CD4-positive, alpha-beta T cell treated with Interleukin-15 for 4 hours (primary cell): ENCODE measurements around the gene PEX14.
"Not testable (repeated sequence)": the region's sequence is repeated elsewhere in the genome, so short reads cannot be mapped to it uniquely, and the experiment has no call there.

Experiments
- DNase-seq: peaks from one replicate; pipeline ENCODE4 v3.0.0-alpha.2; 2020; ENCODE audit warnings: low spot score

Gene PEX14

DNA sequence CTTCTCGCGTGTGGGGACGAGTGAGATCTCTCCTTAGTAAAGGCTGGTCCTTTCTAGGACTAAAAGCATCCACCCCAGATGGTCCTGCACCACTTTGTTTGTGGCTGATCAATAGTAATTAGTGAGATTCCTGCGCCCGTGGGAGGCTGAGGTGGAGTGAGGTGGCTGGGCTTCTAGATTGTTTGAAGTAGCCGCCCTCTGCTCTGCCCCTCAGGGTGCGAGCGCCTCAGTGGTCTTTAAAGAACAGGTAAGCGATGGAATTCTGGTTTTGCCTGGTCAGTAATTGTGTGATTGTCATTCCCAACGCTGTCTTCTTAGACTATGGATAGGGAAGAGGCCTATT is 20.7 kb downstream of the PEX14 start:
- no peak for DNase-seq

GRCh38 chr1:10495952-10496351 is 21.2 kb downstream of the PEX14 start:
- DNase-seq: no peak

DNA sequence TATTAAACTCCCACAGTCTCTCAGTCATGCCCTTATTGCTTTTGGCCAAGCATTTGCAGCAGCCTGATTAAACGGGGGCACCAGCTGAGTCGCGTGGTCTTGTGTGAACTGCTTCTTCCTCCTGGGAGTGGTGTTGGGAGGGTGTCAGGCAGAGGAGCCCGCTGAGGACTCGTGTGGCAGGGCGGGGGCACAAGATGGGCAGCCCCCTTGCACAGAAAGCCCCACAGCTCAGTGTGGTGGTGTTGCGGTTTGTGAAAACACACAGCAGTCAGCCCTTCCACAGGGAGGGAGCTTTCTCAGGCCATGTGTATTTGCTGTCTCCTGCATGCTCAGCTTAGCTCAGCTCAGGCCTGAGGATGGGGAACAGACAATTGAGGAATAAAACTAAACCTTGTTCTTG is 22.4 kb downstream of the PEX14 start:
- DNase-seq: no peak

GRCh38 chr1:10498231-10498630 is 23.5 kb downstream of the PEX14 start:
- DNase-seq: no peak

GRCh38 chr1:10502206-10502605 is 27.5 kb downstream of the PEX14 start:
- DNase-seq: no peak

GRCh38 chr1:10504249-10504648 is 29.5 kb downstream of the PEX14 start:
- DNase-seq: no peak

- DNase-seq: not testable (repeated sequence)
Measured at GRCh38 chr1:10506046-10506676, 31.4 kb downstream of the PEX14 start.

- DNase-seq: no peak
Measured at GRCh38 chr1:10506677-10507047, 31.9 kb downstream of the PEX14 start.

GRCh38 chr1:10507111-10507879 is 32.5 kb downstream of the PEX14 start:
- DNase-seq: peak; percentile 68

DNA sequence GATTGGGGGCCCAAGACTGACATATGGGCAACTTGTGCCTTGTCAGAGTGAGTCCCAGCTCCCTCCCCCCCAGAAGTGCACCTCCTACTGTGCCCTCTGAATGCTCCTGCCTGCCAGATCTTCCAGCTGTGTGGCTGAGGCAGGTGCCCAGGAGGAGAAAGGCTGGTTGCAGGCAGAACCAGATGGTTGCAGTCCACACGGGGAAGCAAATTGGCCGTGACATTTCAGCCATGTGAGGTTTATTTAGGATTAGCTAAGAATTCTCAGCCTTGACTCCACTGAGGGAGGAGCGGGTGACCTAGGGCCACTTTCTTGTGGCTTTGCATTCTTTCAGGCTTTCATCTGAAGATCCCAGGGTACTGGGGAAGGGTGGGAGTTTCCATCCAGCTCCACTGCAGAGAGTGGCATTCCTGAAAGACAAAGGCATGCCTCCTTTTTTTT is 33.8 kb downstream of the PEX14 start:
- no peak for DNase-seq

GRCh38 chr1:10509809-10510509 is 35.2 kb downstream of the PEX14 start:
- no peak for DNase-seq

GRCh38 chr1:10510520-10511493 is 36.1 kb downstream of the PEX14 start:
- peak; percentile 83 for DNase-seq

- DNase-seq: no peak
Measured at GRCh38 chr1:10511494-10511885, 36.7 kb downstream of the PEX14 start.

DNA sequence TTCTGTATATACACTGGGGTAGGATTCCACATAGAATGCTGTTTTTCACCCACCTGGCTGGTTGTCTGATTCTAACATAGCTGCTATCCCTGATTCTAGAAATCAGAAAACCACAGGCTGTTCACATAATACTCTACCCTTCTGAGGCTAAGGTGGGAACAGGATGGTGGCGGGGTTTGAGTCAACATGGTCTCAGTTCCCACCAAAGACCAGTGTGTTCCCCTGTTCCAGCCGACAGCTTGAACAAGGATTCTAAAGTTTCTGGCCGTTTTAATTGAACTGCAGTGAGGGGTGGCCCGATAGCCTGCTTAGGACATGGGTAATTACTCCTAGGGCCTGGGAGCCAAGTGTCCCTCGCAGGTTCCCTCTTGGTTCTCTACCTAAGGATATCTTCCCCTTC is 38.4 kb downstream of the PEX14 start:
- DNase-seq: no peak

DNA sequence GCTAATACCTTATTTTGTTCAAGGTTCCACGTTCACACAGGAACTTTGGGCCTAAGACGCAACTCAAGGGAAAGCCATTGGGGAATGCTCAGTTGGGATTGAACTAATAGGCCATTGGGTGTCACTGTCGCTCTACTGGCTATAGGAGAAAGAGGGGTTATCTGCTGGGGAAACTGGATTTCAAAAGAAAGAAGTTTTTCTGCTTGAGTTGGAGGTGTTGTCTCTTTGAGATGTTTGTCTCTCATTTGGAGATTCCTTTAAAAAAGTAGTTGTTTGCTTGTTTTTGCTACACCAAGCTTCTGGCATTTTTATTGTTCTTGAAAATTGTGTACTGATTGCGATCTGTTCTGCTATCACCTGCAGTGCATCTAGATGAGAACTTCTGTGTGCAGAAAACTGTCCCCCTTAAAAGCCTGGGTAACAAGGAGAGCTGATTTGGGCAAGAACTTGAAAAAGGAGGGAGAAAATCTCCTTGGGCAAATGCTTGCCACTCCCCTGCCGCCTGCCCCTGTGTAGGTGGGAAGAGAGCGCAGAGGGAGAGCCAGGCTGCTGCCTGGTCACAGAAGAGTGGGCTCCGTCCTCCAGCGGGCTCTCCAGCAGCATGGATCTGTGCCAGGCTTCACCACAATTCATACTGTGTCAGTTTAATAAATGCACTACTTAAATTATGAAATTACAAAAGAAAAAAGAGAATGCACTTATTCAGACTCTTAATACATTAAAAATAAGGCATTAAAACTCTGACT is 39.9 kb downstream of the PEX14 start:
- peak; percentile 44 for DNase-seq

DNA sequence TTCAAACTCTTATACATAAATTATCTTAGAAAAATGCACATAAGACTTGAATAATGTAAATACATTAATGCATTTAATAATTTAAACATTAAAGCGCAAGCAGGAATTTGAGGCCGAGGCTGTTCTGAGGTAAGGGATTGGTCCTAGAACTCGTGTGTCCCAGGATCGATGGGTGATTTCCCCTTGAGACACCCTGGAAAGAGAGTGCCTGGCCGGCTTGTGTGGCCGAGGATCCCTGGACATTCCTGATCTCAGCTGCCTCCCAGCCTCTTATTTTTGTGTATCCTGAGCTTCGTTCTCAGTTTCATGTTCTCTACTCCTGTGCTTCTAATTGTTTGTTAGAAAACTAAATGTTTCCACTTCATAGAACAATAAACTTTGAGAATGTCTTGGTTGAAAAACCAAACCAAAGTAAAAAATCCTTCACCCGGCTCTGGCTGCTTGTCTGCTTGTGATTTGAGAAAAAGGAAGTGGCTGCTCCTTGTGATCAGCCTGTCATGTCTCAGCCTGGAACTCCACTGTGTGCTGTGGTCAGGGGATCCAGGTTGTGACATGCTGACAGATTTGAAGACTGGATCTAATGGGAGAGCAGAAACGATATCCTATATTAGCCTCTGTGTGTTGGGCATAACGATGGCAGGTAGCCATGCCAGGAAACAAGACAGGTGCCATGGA is 40.7 kb downstream of the PEX14 start:
- no peak for DNase-seq

GRCh38 chr1:10515976-10516750 is 41.4 kb downstream of the PEX14 start:
- DNase-seq: no peak

DNA sequence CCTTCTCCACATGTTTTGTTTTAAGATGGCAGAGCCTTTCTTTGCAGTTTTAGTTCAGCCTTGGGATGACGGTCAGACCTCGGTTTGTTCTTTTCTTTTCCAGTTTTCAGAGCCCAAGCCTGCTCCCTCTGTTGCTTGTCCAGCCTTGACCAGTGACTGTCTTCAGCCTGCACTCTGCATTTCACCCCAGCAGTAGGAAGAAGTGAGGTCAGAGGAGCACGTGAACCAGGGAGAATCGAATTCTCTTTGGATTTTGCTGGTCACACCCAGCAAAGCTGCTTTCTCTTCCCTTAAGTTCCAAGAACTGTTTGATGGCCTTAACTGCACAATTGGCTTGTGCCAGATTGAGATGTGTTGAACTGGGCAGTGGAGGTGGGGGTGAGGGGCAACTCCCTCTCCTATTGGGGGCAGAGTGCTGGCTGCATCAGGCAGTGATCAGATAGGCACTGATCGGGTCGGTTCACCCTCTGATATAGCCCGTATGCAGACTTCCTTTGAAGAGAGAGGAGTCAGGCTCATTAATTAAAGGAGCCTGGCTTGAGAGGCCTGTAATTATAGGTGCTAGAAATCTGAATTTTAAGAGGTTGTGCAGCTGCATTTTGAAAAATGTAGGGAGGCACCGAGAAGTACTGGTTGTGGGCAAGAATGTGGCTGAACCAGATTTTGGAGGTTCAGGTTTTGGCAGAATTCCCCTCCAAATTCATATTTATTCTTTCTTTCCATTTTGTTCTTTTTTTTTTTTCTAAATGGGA is 42.4 kb downstream of the PEX14 start:
- no peak for DNase-seq

- DNase-seq: no peak
Measured at GRCh38 chr1:10517677-10517982, 42.9 kb downstream of the PEX14 start.
